ENCODE results near the gene CHST8.

The CHST8 gene

DNA sequence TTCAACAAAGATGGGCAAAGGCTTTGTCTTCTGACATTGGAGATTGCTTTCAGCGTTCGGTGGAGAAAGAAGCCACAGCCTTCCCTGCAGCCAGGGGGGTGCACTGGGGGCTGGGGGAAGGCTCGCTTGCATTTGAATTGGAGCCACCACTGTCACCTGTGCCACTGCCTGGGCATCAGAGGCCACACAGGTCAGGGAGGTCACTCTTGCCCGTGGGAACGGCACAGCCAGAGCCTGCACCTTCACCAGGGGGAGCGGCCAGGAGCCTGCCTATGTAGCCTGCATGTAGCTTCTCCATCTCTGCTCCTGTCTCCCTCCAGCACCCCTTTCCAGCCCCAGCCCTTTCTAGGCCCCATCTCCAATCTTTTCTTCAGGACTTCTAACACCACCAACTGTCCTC lies 131.2 kb downstream of the CHST8 start:
- Histone ChIP-seq H3K27me3 (ENCODE audit: low read depth) (no peaks in the 10 kb centered on the region), H3K36me3 (replicated peaks) (no peaks in the 10 kb centered on the region), H3K4me1 (no peaks in the 10 kb centered on the region), H3K4me3 (no peak overlapping the region), H3K9me3 (no peaks in the 10 kb centered on the region)
- DNase-seq (ENCODE audit: low spot score in 2 of 2), result no peak
- in situ Hi-C loops (cut with MboI; ENCODE audit: low sequenced_read_pairs), result no loop called here

- no peaks in the 10 kb centered on the region for H3K27me3 ChIP-seq (ENCODE audit: low read depth)
- H3K4me3 ChIP-seq, result no peak overlapping the region
- H3K36me3 ChIP-seq (replicated peaks), result no peaks in the 10 kb centered on the region
- DNase-seq (ENCODE audit: low spot score in 2 of 2), result no peak
- no peaks in the 10 kb centered on the region for H3K4me1 ChIP-seq
- in situ Hi-C loops (cut with MboI; ENCODE audit: low sequenced_read_pairs), result no loop called here
- H3K9me3 ChIP-seq, result no peaks in the 10 kb centered on the region
Measured at GRCh38 chr19:33754361-33754760, 132.6 kb downstream of the CHST8 start.

- no peaks in the 10 kb centered on the region for H3K9me3 ChIP-seq
- no peaks in the 10 kb centered on the region for H3K27me3 ChIP-seq (ENCODE audit: low read depth)
- H3K36me3 ChIP-seq (replicated peaks), result no peaks in the 10 kb centered on the region
- in situ Hi-C loops (cut with MboI; ENCODE audit: low sequenced_read_pairs), result no loop called here
- no peak for DNase-seq (ENCODE audit: low spot score in 2 of 2)
- no peaks in the 10 kb centered on the region for H3K4me1 ChIP-seq
- H3K4me3 ChIP-seq, result no peak overlapping the region
Measured at GRCh38 chr19:33755099-33756035, 133.6 kb downstream of the CHST8 start.

DNA sequence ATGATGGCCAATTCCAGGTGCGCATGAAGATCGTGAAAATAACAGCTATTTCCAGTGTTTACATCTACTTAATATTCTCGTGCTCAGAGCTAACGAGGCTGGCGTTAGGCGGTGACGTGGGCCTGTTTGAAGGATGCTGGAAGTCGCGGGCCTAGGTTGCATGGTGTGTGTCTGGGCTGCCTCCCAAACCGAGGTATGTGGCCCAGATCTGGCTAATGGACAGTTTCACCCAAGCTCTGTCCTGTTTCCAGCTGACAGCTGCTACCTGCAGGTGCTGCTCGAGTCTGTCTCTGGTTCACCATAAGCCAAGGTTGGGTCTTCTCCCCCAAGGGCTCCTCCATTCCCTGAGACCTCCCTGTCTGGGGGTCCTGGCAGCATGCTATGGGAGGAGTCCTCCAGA lies 134.4 kb downstream of the CHST8 start:
- DNase-seq (ENCODE audit: low spot score in 2 of 2), result no peak
- Histone ChIP-seq H3K4me3 (no peak overlapping the region), H3K36me3 (replicated peaks) (no peaks in the 10 kb centered on the region), H3K4me1 (no peaks in the 10 kb centered on the region), H3K27me3 (ENCODE audit: low read depth) (no peaks in the 10 kb centered on the region), H3K9me3 (no peaks in the 10 kb centered on the region)
- in situ Hi-C loops (cut with MboI; ENCODE audit: low sequenced_read_pairs), result no loop called here

DNA sequence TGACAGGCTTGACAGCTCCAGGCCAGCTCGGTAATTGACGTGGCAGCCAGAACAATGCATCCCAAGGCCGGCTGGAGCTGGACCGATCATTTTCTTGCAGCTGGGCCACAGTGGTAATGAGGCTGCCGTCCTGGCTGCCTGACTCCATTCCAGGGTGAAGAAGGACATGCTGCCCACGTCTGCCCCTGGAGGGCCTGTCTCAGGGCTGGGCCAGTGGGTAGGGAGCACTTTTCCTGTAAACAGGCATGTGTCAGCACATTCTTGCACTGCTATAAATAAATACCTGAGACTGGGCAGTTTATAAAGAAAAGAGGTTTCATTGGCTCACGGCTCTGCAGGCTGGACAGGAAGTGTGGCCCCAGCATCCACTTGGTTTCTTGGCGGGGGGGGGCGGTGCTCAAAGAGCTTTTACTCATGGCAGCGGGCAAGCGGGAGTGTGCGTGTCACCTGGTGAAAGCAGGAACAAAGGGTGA lies 136.8 kb downstream of the CHST8 start:
- no peaks in the 10 kb centered on the region for H3K36me3 ChIP-seq (replicated peaks)
- in situ Hi-C loops (cut with MboI; ENCODE audit: low sequenced_read_pairs), result no loop called here
- no peak for DNase-seq (ENCODE audit: low spot score in 2 of 2)
- no peaks in the 10 kb centered on the region for H3K9me3 ChIP-seq
- H3K27me3 ChIP-seq (ENCODE audit: low read depth), result no peaks in the 10 kb centered on the region
- H3K4me1 ChIP-seq, result no peaks in the 10 kb centered on the region
- no peak overlapping the region for H3K4me3 ChIP-seq

DNA sequence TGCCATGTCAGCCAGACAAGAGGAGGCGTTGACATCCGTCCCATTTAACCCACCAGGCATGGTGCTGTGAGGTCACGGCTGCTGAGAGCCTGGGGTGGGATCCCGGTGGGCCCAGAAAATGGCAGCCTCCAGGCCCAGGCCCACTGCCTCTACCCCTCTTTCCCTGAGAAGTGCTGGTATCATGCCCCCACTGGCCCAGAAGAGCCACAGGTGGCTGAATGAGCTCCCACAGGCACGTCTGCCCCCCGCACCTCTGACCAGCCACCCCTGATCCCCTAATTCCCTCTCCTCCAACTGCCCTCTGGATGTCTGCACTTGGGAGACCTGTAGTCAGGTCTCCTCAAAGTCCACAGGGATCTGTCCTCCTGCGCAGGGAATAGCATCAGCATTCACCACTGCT lies 137.6 kb downstream of the CHST8 start:
- no peak for DNase-seq (ENCODE audit: low spot score in 2 of 2)
- no peaks in the 10 kb centered on the region for H3K27me3 ChIP-seq (ENCODE audit: low read depth)
- no peak overlapping the region for H3K4me3 ChIP-seq
- in situ Hi-C loops (cut with MboI; ENCODE audit: low sequenced_read_pairs), result no loop called here
- no peaks in the 10 kb centered on the region for H3K9me3 ChIP-seq
- no peaks in the 10 kb centered on the region for H3K36me3 ChIP-seq (replicated peaks)
- H3K4me1 ChIP-seq, result no peaks in the 10 kb centered on the region

- DNase-seq (ENCODE audit: low spot score in 2 of 2), result no peak
- no peaks in the 10 kb centered on the region for H3K9me3 ChIP-seq
- no peaks in the 10 kb centered on the region for H3K27me3 ChIP-seq (ENCODE audit: low read depth)
- in situ Hi-C loops (cut with MboI; ENCODE audit: low sequenced_read_pairs), result no loop called here
- no peak overlapping the region for H3K4me3 ChIP-seq
- no peaks in the 10 kb centered on the region for H3K36me3 ChIP-seq (replicated peaks)
- H3K4me1 ChIP-seq, result no peaks in the 10 kb centered on the region
Measured at GRCh38 chr19:33763633-33764371, 142.0 kb downstream of the CHST8 start.

DNA sequence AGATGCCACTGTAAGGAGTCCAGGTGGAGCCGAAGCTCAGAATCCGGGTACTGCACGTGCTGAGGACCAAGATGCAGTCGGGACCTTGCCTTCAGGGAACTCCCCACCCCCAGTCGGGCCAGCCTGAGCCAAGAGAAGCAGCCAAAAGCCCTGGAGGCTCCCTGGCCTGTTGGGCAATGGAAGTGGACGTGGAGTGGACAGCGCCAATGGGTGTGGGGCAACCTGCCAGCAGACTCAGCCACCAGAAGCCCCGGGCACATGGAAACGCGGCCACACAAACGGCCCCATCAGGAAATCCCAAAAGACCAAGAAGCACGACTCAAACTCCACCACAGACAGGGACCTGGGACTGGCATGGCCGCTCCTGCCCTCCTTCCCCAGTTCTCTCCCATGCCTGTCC lies 144.9 kb downstream of the CHST8 start:
- in situ Hi-C loops (cut with MboI; ENCODE audit: low sequenced_read_pairs), result no loop called here
- no peaks in the 10 kb centered on the region for H3K9me3 ChIP-seq
- no peaks in the 10 kb centered on the region for H3K4me1 ChIP-seq
- no peaks in the 10 kb centered on the region for H3K27me3 ChIP-seq (ENCODE audit: low read depth)
- H3K36me3 ChIP-seq (replicated peaks), result no peaks in the 10 kb centered on the region
- no peak for DNase-seq (ENCODE audit: low spot score in 2 of 2)
- no peak overlapping the region for H3K4me3 ChIP-seq

GRCh38 chr19:33767898-33768413 lies 146.2 kb downstream of the CHST8 start:
- DNase-seq (ENCODE audit: low spot score in 2 of 2), result peak; percentile 22 to 80
- in situ Hi-C loops (cut with MboI; ENCODE audit: low sequenced_read_pairs), result no loop called here

GRCh38 chr19:33769208-33769607 lies 147.5 kb downstream of the CHST8 start:
- H3K27me3 ChIP-seq (ENCODE audit: low read depth), result no peaks in the 10 kb centered on the region
- in situ Hi-C loops (cut with MboI; ENCODE audit: low sequenced_read_pairs), result no loop called here

More at GRCh38 chr19:33767898-33768413, 146.2 kb downstream of the CHST8 start:
- Histone ChIP-seq H3K4me3 (no peak overlapping the region), H3K9me3 (no peaks in the 10 kb centered on the region), H3K36me3 (replicated peaks) (no peaks in the 10 kb centered on the region), H3K4me1 (no peaks in the 10 kb centered on the region), H3K27me3 (ENCODE audit: low read depth) (no peaks in the 10 kb centered on the region)

GRCh38 chr19:33770107-33770506 lies 148.4 kb downstream of the CHST8 start:
- Histone ChIP-seq H3K4me1 (no peaks in the 10 kb centered on the region), H3K27me3 (ENCODE audit: low read depth) (no peaks in the 10 kb centered on the region), H3K4me3 (no peak overlapping the region), H3K9me3 (no peaks in the 10 kb centered on the region), H3K36me3 (replicated peaks) (no peaks in the 10 kb centered on the region)
- in situ Hi-C loops (cut with MboI; ENCODE audit: low sequenced_read_pairs), result loop anchor here (5.0 to 10.0 kb wide), 4 partner anchors 343 to 945 kb away; no protein-coding TSS in a partner anchor
- DNase-seq (ENCODE audit: low spot score in 2 of 2), result no peak

More at GRCh38 chr19:33769208-33769607, 147.5 kb downstream of the CHST8 start:
- Histone ChIP-seq H3K4me1 (no peaks in the 10 kb centered on the region), H3K36me3 (replicated peaks) (no peaks in the 10 kb centered on the region), H3K4me3 (no peak overlapping the region), H3K9me3 (no peaks in the 10 kb centered on the region)
- no peak for DNase-seq (ENCODE audit: low spot score in 2 of 2)

DNA sequence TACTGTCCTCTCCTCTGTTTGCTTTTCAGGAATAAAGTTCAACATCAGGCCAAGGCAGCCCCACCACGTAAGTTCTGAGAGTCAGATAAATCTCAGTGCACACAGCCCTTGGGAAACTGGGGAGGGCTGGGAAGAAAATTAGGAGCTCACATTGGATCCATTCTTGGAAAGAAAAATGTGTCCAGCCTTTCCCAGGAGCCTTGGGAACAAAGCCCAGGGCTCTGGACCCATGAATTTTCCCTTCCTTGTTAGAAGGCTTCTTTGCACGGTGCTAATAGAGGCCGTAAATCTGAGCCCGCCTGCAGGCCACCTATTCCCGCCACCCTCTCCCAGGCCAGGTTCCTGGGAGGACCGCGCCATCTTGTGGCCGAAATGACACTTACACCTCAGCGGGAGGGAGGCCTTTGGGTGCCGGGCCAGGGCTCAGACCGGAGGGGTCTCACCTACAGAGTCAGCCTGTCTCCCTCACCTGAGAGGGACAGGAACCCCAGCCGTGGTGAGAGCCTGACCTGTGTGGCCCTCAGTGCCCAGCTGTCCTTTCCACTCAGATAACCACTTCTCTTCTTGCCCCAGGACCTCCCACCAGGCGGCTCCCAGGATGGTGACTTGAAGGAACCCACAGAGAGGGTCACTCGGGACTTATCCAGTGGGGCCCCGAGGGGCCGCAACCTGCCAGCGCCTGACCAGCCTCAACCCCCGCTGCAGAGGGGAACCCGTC lies 149.8 kb downstream of the CHST8 start:
- peak; percentile 54 to 89 for DNase-seq (ENCODE audit: low spot score in 2 of 2)
- Histone ChIP-seq H3K27me3 (ENCODE audit: low read depth) (no peaks in the 10 kb centered on the region), H3K9me3 (no peaks in the 10 kb centered on the region), H3K4me1 (no peaks in the 10 kb centered on the region), H3K4me3 (no peak overlapping the region), H3K36me3 (replicated peaks) (no peaks in the 10 kb centered on the region)
- in situ Hi-C loops (cut with MboI; ENCODE audit: low sequenced_read_pairs), result loop anchor here (5.0 to 10.0 kb wide), 4 partner anchors 344 to 943 kb away; no protein-coding TSS in a partner anchor

DNA sequence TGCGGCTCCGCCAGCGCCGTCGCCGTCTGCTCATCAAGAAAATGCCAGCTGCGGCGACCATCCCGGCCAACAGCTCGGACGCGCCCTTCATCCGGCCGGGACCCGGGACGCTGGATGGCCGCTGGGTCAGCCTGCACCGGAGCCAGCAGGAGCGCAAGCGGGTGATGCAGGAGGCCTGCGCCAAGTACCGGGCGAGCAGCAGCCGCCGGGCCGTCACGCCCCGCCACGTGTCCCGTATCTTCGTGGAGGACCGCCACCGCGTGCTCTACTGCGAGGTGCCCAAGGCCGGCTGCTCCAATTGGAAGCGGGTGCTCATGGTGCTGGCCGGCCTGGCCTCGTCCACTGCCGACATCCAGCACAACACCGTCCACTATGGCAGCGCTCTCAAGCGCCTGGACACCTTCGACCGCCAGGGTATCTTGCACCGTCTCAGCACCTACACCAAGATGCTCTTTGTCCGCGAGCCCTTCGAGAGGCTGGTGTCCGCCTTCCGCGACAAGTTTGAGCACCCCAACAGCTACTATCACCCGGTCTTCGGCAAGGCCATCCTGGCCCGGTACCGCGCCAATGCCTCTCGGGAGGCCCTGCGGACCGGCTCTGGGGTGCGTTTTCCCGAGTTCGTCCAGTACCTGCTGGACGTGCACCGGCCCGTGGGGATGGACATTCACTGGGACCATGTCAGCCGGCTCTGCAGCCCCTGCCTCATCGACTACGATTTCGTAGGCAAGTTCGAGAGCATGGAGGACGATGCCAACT lies 150.5 kb downstream of the CHST8 start:
- no peaks in the 10 kb centered on the region for H3K9me3 ChIP-seq
- H3K36me3 ChIP-seq (replicated peaks), result no peaks in the 10 kb centered on the region
- H3K4me1 ChIP-seq, result no peaks in the 10 kb centered on the region
- in situ Hi-C loops (cut with MboI; ENCODE audit: low sequenced_read_pairs), result loop anchor here (5.0 to 10.0 kb wide), 4 partner anchors 345 to 943 kb away; no protein-coding TSS in a partner anchor
- no peak for DNase-seq (ENCODE audit: low spot score in 2 of 2)
- H3K27me3 ChIP-seq (ENCODE audit: low read depth), result no peaks in the 10 kb centered on the region
- H3K4me3 ChIP-seq, result no peak overlapping the region

Measured in HAP-1 (cell line).